WTC11 (cell line): ENCODE data around the gene PROCA1. TPM values are rescaled to one million over a fixed set of nuclear protein-coding genes. Genes with fewer than 3 reads are reported as not detected.

Experiments
- ATAC-seq: fragments of 200-7000 bp; cut with Tn5 transposase; 2 replicates; pipeline ENCODE4 v1.10.0; 2021; ENCODE audit warnings: mild to moderate bottlenecking, moderate library complexity
- CTCF ChIA-PET: fragments of 300-600 bp; sonication (Branson Sonifier 250); formaldehyde crosslinking; loops from one replicate; lab custom pipeline; 2021; ENCODE audit warnings: antibody characterized with exemption; lab: Charles Lee
- POLR2A ChIA-PET: fragments of 350-600 bp; sonication (Branson Sonifier 250); formaldehyde crosslinking; loops from one replicate; lab custom pipeline; 2021; ENCODE audit warnings: antibody characterized with exemption; lab: Charles Lee
- DNase-seq: peaks from one replicate; pipeline ENCODE4 v3.0.0; 2021; ENCODE audit warnings: low spot score
- H3K27ac Mint-ChIP-seq: 2 replicates; pipeline ENCODE4 v1.8.0; 2021; ENCODE audit warnings: mixed read lengths
- H3K27me3 Mint-ChIP-seq: 2 replicates; pipeline ENCODE4 v1.8.0; 2021; ENCODE audit warnings: low read depth, mild to moderate bottlenecking, moderate library complexity, mixed read lengths
- H3K36me3 Mint-ChIP-seq: 2 replicates; pipeline ENCODE4 v1.8.0; 2021; ENCODE audit warnings: mixed read lengths
- H3K4me1 Mint-ChIP-seq: 2 replicates; pipeline ENCODE4 v1.8.0; 2022; ENCODE audit warnings: mixed read lengths
- H3K4me3 Mint-ChIP-seq: 2 replicates; pipeline ENCODE4 v1.8.0; 2021; ENCODE audit warnings: mild to moderate bottlenecking, moderate library complexity, mixed read lengths
- H3K9me3 Mint-ChIP-seq: 2 replicates; pipeline ENCODE4 v1.8.0; 2021; ENCODE audit warnings: mixed read lengths
- CREB1 ChIP-seq: sonication (generic); formaldehyde crosslinking; IDR thresholded peaks from 2 replicates; pipeline ENCODE4 v1.8.0; 2023; ENCODE audit warnings: mild to moderate bottlenecking, missing genetic modification reagents
- ELF4 ChIP-seq: sonication (generic); formaldehyde crosslinking; IDR thresholded peaks from 2 replicates; pipeline ENCODE4 v1.8.1; 2022; ENCODE audit warnings: low read depth, mild to moderate bottlenecking, moderate library complexity, missing genetic modification reagents
- MXD4 ChIP-seq: fragments of 250-450 bp; sonication (Bioruptor Pico); IDR thresholded peaks from 2 replicates; pipeline ENCODE4 v1.8.0; 2021; ENCODE audit warnings: mild to moderate bottlenecking, moderate library complexity, borderline replicate concordance
- NR1H2 ChIP-seq: sonication (generic); formaldehyde crosslinking; IDR thresholded peaks from 2 replicates; pipeline ENCODE4 v1.9.0; 2021; ENCODE audit warnings: mild to moderate bottlenecking, moderate library complexity, missing genetic modification reagents
- NR3C1 ChIP-seq: sonication (generic); formaldehyde crosslinking; conservative IDR thresholded peaks from 2 replicates; pipeline ENCODE4 v1.8.1; 2023; ENCODE audit warnings: low read depth, mild to moderate bottlenecking, missing genetic modification reagents
- RORB ChIP-seq: fragments of 250-450 bp; sonication (Bioruptor Pico); IDR thresholded peaks from 2 replicates; pipeline ENCODE4 v1.9.0; 2021; ENCODE audit warnings: mild to moderate bottlenecking
- SMAD4 ChIP-seq: sonication (generic); formaldehyde crosslinking; IDR thresholded peaks from 2 replicates; pipeline ENCODE4 v1.8.0; 2022; ENCODE audit warnings: mild to moderate bottlenecking, missing genetic modification reagents
- SOX15 ChIP-seq: fragments of 250-450 bp; sonication (Bioruptor Pico); IDR thresholded peaks from 2 replicates; pipeline ENCODE4 v1.9.0; 2021; ENCODE audit warnings: mild to moderate bottlenecking
- TEAD1 ChIP-seq: sonication (generic); formaldehyde crosslinking; IDR thresholded peaks from 2 replicates; pipeline ENCODE4 v1.8.0; 2022; ENCODE audit warnings: mild to moderate bottlenecking, missing genetic modification reagents
- TP53 ChIP-seq: sonication (generic); formaldehyde crosslinking; IDR thresholded peaks from 2 replicates; pipeline ENCODE4 v1.8.1; 2023; ENCODE audit warnings: mild to moderate bottlenecking, missing genetic modification reagents
- ZBTB21 ChIP-seq: sonication (generic); formaldehyde crosslinking; IDR thresholded peaks from 2 replicates; pipeline ENCODE4 v1.8.1; 2023; ENCODE audit warnings: mild to moderate bottlenecking, missing genetic modification reagents, borderline replicate concordance
- ZNF121 ChIP-seq: sonication (generic); formaldehyde crosslinking; IDR thresholded peaks from 2 replicates; pipeline ENCODE4 v1.8.0; 2023; ENCODE audit warnings: missing genetic modification reagents
- ZNF232 ChIP-seq: sonication (generic); formaldehyde crosslinking; IDR thresholded peaks from 2 replicates; pipeline ENCODE4 v1.8.0; 2022; ENCODE audit warnings: mild to moderate bottlenecking, missing genetic modification reagents
- ZNF416 ChIP-seq: fragments of 250-450 bp; sonication (Bioruptor Pico); IDR thresholded peaks from 2 replicates; pipeline ENCODE4 v1.9.0; 2021; ENCODE audit warnings: mild to moderate bottlenecking, inconsistent platforms
- ZNF423 ChIP-seq: fragments of 250-450 bp; sonication (Bioruptor Pico); IDR thresholded peaks from 2 replicates; pipeline ENCODE4 v2.1.2; 2022; ENCODE audit warnings: mild to moderate bottlenecking, moderate library complexity
- total RNA-seq: library from RNA; stranded (reverse); gene quantifications from 3 replicates; pipeline ENCODE4 v1.2.3, GENCODE V29; 2021
- TF ChIP-seq, protein P1 (sequence below): sonication (generic); formaldehyde crosslinking; IDR thresholded peaks from 2 replicates; pipeline ENCODE4 v1.8.0; 2023; ENCODE audit warnings: missing genetic modification reagents, mild to moderate bottlenecking, borderline replicate concordance
- TF ChIP-seq, protein P2 (sequence below): sonication (generic); formaldehyde crosslinking; IDR thresholded peaks from 2 replicates; pipeline ENCODE4 v1.8.0; 2022; ENCODE audit warnings: mild to moderate bottlenecking, missing genetic modification reagents
- TF ChIP-seq, protein P3 (sequence below): sonication (generic); formaldehyde crosslinking; IDR thresholded peaks from 2 replicates; pipeline ENCODE4 v1.8.1; 2023; ENCODE audit warnings: mild to moderate bottlenecking, missing genetic modification reagents
- TF ChIP-seq, protein P4 (sequence below): sonication (generic); formaldehyde crosslinking; conservative IDR thresholded peaks from 2 replicates; pipeline ENCODE4 v1.8.1; 2022; ENCODE audit warnings: mild to moderate bottlenecking, missing genetic modification reagents
- TF ChIP-seq, protein P5 (sequence below): sonication (generic); formaldehyde crosslinking; IDR thresholded peaks from 2 replicates; pipeline ENCODE4 v1.8.0; 2022; ENCODE audit warnings: missing genetic modification reagents
- TF ChIP-seq, protein P6 (sequence below): fragments of 250-450 bp; sonication (Bioruptor Pico); IDR thresholded peaks from 2 replicates; pipeline ENCODE4 v1.9.0; 2021; ENCODE audit warnings: mild to moderate bottlenecking
- TF ChIP-seq, protein P7 (sequence below): fragments of 200-600 bp; IDR thresholded peaks from 2 replicates; pipeline ENCODE4 v1.8.0; 2022; ENCODE audit warnings: antibody characterized with exemption
- TF ChIP-seq, protein P8 (sequence below): sonication (generic); formaldehyde crosslinking; IDR thresholded peaks from 2 replicates; pipeline ENCODE4 v1.8.0; 2022; ENCODE audit warnings: mild to moderate bottlenecking, missing genetic modification reagents

The PROCA1 gene
- total RNA-seq, 1 experiment from 2014 or later = 28.4 TPM

DNA sequence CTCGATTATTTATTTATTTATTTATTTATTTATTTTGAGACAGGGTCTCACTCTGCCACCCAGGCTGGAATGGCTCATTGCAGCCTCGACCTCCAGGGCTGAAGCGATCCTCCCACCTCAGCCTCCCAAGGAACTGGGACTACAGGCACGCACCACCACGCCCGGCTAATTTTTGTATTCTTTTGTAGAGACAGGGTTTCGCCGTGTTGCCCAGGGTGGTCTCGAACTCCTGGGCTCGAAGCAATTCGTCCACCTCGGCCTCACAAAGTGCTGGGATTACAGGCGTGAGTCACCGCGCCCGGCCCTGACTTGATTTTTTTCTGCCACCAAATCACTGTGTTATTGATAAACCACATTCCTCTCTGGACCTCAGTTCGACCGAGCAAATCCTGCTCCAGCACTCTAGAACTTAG lies 7.3 kb upstream of the PROCA1 start (continued):
- TF ChIP-seq, protein P1, sequence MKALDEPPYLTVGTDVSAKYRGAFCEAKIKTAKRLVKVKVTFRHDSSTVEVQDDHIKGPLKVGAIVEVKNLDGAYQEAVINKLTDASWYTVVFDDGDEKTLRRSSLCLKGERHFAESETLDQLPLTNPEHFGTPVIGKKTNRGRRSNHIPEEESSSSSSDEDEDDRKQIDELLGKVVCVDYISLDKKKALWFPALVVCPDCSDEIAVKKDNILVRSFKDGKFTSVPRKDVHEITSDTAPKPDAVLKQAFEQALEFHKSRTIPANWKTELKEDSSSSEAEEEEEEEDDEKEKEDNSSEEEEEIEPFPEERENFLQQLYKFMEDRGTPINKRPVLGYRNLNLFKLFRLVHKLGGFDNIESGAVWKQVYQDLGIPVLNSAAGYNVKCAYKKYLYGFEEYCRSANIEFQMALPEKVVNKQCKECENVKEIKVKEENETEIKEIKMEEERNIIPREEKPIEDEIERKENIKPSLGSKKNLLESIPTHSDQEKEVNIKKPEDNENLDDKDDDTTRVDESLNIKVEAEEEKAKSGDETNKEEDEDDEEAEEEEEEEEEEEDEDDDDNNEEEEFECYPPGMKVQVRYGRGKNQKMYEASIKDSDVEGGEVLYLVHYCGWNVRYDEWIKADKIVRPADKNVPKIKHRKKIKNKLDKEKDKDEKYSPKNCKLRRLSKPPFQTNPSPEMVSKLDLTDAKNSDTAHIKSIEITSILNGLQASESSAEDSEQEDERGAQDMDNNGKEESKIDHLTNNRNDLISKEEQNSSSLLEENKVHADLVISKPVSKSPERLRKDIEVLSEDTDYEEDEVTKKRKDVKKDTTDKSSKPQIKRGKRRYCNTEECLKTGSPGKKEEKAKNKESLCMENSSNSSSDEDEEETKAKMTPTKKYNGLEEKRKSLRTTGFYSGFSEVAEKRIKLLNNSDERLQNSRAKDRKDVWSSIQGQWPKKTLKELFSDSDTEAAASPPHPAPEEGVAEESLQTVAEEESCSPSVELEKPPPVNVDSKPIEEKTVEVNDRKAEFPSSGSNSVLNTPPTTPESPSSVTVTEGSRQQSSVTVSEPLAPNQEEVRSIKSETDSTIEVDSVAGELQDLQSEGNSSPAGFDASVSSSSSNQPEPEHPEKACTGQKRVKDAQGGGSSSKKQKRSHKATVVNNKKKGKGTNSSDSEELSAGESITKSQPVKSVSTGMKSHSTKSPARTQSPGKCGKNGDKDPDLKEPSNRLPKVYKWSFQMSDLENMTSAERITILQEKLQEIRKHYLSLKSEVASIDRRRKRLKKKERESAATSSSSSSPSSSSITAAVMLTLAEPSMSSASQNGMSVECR (CRISPR knock-in tag) = no peak
- TF ChIP-seq ZNF232 (CRISPR knock-in tag) = no peak

DNA sequence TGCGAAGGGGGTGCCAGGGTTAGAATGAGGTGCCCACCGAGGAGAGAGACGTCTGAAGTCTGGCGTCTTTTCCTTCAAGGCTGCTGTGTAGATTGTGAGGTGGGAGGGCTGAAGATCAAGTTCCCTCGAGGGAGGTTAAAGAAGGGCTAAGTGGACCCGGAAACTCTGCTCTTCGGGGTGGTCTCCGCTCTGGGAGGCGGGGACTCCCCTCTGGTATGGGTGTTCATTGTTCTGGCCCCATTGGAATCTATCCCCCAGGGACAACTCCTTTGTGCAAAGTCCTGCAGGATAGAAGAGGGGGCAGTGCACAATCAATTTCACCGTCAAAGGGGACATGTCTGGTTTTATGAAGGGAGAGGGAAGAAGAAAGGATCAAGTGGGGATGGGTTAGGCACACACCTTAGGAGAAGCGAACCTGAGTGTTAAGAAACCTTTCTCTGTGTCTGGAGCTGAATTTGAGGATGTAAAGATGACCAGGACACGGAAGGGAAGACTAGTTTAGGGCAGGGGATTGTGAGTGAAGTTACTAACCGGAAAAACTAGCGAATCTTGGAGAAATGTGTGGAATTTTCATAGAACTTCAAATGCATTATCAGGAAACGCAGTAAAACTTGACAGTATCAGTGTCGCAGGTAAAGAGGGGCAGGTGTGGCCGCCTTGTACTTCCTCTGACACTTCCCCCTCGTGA lies 6.8 kb upstream of the PROCA1 start:
- CTCF ChIA-PET = interaction anchor here (1.2 to 2.1 kb wide), 5 partner anchors 10 to 180 kb away, joined by 4 to 24 read pairs (median 5); partner anchors contain the start of genes BLTP2, FLOT2 and NEK8
- POLR2A ChIA-PET = interaction anchor here (1.4 to 2.5 kb wide), 2 partner anchors 9 to 11 kb away, joined by 5 to 31 read pairs; partner anchors contain the start of gene NEK8
- Mint-ChIP-seq H3K4me1 (peaks cover 50% of the 10 kb centered on the region), H3K27ac (peak overlapping the region; percentile 97), H3K36me3 (peaks cover 58% of the 10 kb centered on the region), H3K27me3 (no peaks in the 10 kb centered on the region), H3K4me3 (peak overlapping the region; percentile 100), H3K9me3 (no peaks in the 10 kb centered on the region)
- ATAC-seq (peak; percentile 1), DNase-seq (no peak)
- no peak for TF ChIP-seq MXD4 (CRISPR knock-in tag)
- no peak for TF ChIP-seq RORB (CRISPR knock-in tag)
- no peak for TF ChIP-seq NR3C1 (CRISPR knock-in tag)
- no peak for TF ChIP-seq NR1H2 (CRISPR knock-in tag)
- TF ChIP-seq ZNF121 = no peak
- TF ChIP-seq, protein P2, sequence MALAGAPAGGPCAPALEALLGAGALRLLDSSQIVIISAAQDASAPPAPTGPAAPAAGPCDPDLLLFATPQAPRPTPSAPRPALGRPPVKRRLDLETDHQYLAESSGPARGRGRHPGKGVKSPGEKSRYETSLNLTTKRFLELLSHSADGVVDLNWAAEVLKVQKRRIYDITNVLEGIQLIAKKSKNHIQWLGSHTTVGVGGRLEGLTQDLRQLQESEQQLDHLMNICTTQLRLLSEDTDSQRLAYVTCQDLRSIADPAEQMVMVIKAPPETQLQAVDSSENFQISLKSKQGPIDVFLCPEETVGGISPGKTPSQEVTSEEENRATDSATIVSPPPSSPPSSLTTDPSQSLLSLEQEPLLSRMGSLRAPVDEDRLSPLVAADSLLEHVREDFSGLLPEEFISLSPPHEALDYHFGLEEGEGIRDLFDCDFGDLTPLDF (CRISPR knock-in tag) = no peak
- TF ChIP-seq, protein P3, sequence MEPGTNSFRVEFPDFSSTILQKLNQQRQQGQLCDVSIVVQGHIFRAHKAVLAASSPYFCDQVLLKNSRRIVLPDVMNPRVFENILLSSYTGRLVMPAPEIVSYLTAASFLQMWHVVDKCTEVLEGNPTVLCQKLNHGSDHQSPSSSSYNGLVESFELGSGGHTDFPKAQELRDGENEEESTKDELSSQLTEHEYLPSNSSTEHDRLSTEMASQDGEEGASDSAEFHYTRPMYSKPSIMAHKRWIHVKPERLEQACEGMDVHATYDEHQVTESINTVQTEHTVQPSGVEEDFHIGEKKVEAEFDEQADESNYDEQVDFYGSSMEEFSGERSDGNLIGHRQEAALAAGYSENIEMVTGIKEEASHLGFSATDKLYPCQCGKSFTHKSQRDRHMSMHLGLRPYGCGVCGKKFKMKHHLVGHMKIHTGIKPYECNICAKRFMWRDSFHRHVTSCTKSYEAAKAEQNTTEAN = 0 out of 2 replicates have a peak, but pooled peaks have one; percentile 37
- TF ChIP-seq, protein P4, sequence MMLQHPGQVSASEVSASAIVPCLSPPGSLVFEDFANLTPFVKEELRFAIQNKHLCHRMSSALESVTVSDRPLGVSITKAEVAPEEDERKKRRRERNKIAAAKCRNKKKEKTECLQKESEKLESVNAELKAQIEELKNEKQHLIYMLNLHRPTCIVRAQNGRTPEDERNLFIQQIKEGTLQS (CRISPR knock-in tag) = no peak
- TF ChIP-seq, protein P5, sequence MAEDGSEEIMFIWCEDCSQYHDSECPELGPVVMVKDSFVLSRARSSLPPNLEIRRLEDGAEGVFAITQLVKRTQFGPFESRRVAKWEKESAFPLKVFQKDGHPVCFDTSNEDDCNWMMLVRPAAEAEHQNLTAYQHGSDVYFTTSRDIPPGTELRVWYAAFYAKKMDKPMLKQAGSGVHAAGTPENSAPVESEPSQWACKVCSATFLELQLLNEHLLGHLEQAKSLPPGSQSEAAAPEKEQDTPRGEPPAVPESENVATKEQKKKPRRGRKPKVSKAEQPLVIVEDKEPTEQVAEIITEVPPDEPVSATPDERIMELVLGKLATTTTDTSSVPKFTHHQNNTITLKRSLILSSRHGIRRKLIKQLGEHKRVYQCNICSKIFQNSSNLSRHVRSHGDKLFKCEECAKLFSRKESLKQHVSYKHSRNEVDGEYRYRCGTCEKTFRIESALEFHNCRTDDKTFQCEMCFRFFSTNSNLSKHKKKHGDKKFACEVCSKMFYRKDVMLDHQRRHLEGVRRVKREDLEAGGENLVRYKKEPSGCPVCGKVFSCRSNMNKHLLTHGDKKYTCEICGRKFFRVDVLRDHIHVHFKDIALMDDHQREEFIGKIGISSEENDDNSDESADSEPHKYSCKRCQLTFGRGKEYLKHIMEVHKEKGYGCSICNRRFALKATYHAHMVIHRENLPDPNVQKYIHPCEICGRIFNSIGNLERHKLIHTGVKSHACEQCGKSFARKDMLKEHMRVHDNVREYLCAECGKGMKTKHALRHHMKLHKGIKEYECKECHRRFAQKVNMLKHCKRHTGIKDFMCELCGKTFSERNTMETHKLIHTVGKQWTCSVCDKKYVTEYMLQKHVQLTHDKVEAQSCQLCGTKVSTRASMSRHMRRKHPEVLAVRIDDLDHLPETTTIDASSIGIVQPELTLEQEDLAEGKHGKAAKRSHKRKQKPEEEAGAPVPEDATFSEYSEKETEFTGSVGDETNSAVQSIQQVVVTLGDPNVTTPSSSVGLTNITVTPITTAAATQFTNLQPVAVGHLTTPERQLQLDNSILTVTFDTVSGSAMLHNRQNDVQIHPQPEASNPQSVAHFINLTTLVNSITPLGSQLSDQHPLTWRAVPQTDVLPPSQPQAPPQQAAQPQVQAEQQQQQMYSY (CRISPR knock-in tag) = no peak
- no peak for TF ChIP-seq ELF4 (CRISPR knock-in tag)
- TF ChIP-seq ZBTB21 (CRISPR knock-in tag) = no peak
- TF ChIP-seq, protein P6, sequence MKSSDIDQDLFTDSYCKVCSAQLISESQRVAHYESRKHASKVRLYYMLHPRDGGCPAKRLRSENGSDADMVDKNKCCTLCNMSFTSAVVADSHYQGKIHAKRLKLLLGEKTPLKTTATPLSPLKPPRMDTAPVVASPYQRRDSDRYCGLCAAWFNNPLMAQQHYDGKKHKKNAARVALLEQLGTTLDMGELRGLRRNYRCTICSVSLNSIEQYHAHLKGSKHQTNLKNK (CRISPR knock-in tag) = no peak
- TF ChIP-seq, protein P7, sequence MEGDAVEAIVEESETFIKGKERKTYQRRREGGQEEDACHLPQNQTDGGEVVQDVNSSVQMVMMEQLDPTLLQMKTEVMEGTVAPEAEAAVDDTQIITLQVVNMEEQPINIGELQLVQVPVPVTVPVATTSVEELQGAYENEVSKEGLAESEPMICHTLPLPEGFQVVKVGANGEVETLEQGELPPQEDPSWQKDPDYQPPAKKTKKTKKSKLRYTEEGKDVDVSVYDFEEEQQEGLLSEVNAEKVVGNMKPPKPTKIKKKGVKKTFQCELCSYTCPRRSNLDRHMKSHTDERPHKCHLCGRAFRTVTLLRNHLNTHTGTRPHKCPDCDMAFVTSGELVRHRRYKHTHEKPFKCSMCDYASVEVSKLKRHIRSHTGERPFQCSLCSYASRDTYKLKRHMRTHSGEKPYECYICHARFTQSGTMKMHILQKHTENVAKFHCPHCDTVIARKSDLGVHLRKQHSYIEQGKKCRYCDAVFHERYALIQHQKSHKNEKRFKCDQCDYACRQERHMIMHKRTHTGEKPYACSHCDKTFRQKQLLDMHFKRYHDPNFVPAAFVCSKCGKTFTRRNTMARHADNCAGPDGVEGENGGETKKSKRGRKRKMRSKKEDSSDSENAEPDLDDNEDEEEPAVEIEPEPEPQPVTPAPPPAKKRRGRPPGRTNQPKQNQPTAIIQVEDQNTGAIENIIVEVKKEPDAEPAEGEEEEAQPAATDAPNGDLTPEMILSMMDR = no peak
- TF ChIP-seq ZNF416 = no peak
- TF ChIP-seq SOX15 (CRISPR knock-in tag) = no peak
- TF ChIP-seq SMAD4 (CRISPR knock-in tag) = no peak
- 0 out of 2 replicates have a peak, but pooled peaks have one; percentile 15 for TF ChIP-seq TEAD1 (CRISPR knock-in tag)
- TF ChIP-seq, protein P8, sequence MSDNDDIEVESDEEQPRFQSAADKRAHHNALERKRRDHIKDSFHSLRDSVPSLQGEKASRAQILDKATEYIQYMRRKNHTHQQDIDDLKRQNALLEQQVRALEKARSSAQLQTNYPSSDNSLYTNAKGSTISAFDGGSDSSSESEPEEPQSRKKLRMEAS (CRISPR knock-in tag) = peak; percentile 34; the same call in 1 of the 2 replicates
- no peak for TF ChIP-seq CREB1
- peak; percentile 72 for TF ChIP-seq ZNF423 (CRISPR knock-in tag)
- no peak for TF ChIP-seq TP53 (CRISPR knock-in tag)
